ENCODE results near the gene GAREM1.

DNA sequence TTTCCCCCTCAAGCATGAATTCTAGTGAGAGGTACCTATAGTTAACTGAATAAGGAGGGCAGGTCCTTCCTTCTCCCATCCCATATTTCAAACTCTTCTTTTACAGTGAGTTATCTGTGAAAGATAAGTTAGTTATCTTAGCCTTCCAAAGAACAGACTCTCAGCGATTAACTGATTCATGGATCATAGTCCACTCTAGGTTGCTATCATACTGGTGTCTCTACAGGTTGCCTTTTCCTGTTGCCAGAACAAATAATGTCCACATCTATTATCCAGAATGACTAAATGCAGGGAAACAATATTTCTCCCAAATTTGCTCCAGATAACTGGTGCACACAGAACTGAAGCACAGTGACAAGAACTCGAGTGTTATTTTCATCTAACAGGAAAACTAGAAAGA is 212.5 kb downstream of the GAREM1 start:
- TF ChIP-seq CTCF (IDR thresholded peaks at IDR 0.05) (no peak), EP300 (IDR thresholded peaks at IDR 0.05) (no peak)
